ENCODE data around the gene CDC16.

DNA sequence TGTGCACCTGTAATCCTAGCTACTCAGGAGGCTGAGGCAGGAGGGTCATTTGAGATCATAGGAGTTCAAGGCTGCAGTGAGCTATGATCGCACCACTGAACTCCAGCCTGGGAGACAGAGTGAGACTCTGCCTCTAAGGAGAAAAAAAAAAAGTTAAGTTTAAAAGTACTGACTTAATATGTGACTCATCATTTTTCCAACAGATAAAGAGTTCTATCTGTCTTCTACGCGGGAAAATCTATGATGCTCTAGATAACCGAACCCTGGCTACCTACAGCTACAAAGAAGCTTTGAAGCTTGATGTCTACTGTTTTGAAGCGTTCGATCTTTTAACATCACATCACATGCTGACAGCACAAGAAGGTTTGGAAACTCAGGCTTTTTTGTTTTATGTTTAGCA, 7.2 kb downstream of the CDC16 start:
- no peak for TF ChIP-seq CTCF (conservative IDR thresholded peaks at IDR 0.05; ENCODE audit: low read length)
- no peak for TF ChIP-seq EZH2phosphoT487 (IDR thresholded peaks at IDR 0.05; ENCODE audit: borderline replicate concordance)

Measured in Loucy (cell line).